ENCODE measurements around the gene IGF2. TPM values are rescaled to one million over a fixed set of nuclear protein-coding genes. Genes with fewer than 3 reads are reported as not detected.

The IGF2 gene
- total RNA-seq, 2 experiments from 2014 or later, result not detected

DNA sequence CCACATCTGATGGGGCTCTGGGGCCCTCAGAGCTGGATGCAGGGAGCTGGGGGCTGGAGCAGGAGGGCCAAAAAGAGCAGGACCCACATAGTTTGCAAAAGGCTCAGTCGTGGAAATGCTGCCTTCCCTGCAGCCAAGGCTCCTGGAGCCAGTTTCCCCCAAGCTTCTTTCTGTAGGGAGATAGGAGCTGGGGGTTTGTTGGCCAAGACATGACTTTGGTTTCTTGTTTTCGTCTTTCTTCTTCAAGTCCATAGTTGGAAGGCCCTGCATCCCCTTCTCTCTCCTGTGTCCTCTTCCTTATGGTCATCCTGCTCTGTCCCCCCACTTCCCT is 36.3 kb downstream of the IGF2 start:
- TF ChIP-seq CTCF (IDR thresholded peaks at IDR 0.05), result no peak
- no peaks in the 10 kb centered on the region for H3K36me3 ChIP-seq (ENCODE audit: insufficient read depth, low read length)
- no peak overlapping the region for H3K4me3 ChIP-seq (ENCODE audit: low read length)
- no peak overlapping the region for H3K27ac Mint-ChIP-seq
- H3K27ac ChIP-seq (ENCODE audit: low read depth in 1 of 2, low read length in 2 of 2), result no peak overlapping the region
- H3K4me1 Mint-ChIP-seq (ENCODE audit: low read depth), result no peaks in the 10 kb centered on the region
- no peak overlapping the region for H3K4me3 Mint-ChIP-seq
- H3K36me3 Mint-ChIP-seq (ENCODE audit: low read depth), result no peaks in the 10 kb centered on the region
- ChIA-PET POLR2A (no interaction called here), CTCF (no interaction called here)
- H3K27me3 ChIP-seq (ENCODE audit: control insufficient read depth in 1 of 2, insufficient read depth in 2 of 2, low read length in 2 of 2), result no peaks in the 10 kb centered on the region
- H3K9me3 Mint-ChIP-seq, result no peaks in the 10 kb centered on the region
- no peaks in the 10 kb centered on the region for H3K4me1 ChIP-seq (ENCODE audit: insufficient read depth, low read length)
- no peak for ATAC-seq (ENCODE audit: poor library complexity)
- no peak for DNase-seq
- intact Hi-C loops (cut with DNase I, micrococcal nuclease), result no loop called here
- no peaks in the 10 kb centered on the region for H3K27me3 Mint-ChIP-seq
- peaks cover 0 to under 1% of the 10 kb centered on the region in 2 experiments for H3K9me3 ChIP-seq (ENCODE audit: control insufficient read depth in 1 of 2, insufficient read depth in 1 of 2, low read length in 2 of 2)

GRCh38 chr11:2102132-2102882 is 36.9 kb downstream of the IGF2 start:
- H3K4me1 Mint-ChIP-seq (ENCODE audit: low read depth), result no peaks in the 10 kb centered on the region
- ATAC-seq (ENCODE audit: poor library complexity), result no peak
- H3K27ac ChIP-seq (ENCODE audit: low read depth in 1 of 2, low read length in 2 of 2), result no peak overlapping the region
- DNase-seq, result no peak
- no peaks in the 10 kb centered on the region for H3K9me3 Mint-ChIP-seq
- no peak overlapping the region for H3K4me3 ChIP-seq (ENCODE audit: low read length)
- intact Hi-C loops (cut with DNase I, micrococcal nuclease), result no loop called here
- no peak for TF ChIP-seq CTCF (IDR thresholded peaks at IDR 0.05)
- H3K4me1 ChIP-seq (ENCODE audit: insufficient read depth, low read length), result no peaks in the 10 kb centered on the region
- H3K36me3 Mint-ChIP-seq (ENCODE audit: low read depth), result no peaks in the 10 kb centered on the region
- H3K36me3 ChIP-seq (ENCODE audit: insufficient read depth, low read length), result no peaks in the 10 kb centered on the region
- ChIA-PET POLR2A (no interaction called here), CTCF (no interaction called here)
- H3K4me3 Mint-ChIP-seq, result no peak overlapping the region
- no peaks in the 10 kb centered on the region for H3K9me3 ChIP-seq (ENCODE audit: control insufficient read depth in 1 of 2, insufficient read depth in 1 of 2, low read length in 2 of 2)
- H3K27ac Mint-ChIP-seq, result no peak overlapping the region
- no peaks in the 10 kb centered on the region for H3K27me3 Mint-ChIP-seq
- H3K27me3 ChIP-seq (ENCODE audit: control insufficient read depth in 1 of 2, insufficient read depth in 2 of 2, low read length in 2 of 2), result no peaks in the 10 kb centered on the region

- H3K27me3 ChIP-seq (ENCODE audit: control insufficient read depth in 1 of 2, insufficient read depth in 2 of 2, low read length in 2 of 2), result no peaks in the 10 kb centered on the region
- H3K9me3 Mint-ChIP-seq, result no peaks in the 10 kb centered on the region
- H3K36me3 ChIP-seq (ENCODE audit: insufficient read depth, low read length), result no peaks in the 10 kb centered on the region
- DNase-seq (no peak), ATAC-seq (ENCODE audit: poor library complexity) (no peak)
- CTCF ChIA-PET, result no interaction called here
- intact Hi-C loops (cut with DNase I, micrococcal nuclease), result no loop called here
- H3K4me1 ChIP-seq (ENCODE audit: insufficient read depth, low read length), result no peaks in the 10 kb centered on the region
- H3K27me3 Mint-ChIP-seq, result no peaks in the 10 kb centered on the region
- H3K4me3 ChIP-seq (ENCODE audit: low read length), result no peak overlapping the region
- H3K4me3 Mint-ChIP-seq, result no peak overlapping the region
- no peak overlapping the region for H3K27ac Mint-ChIP-seq
- H3K4me1 Mint-ChIP-seq (ENCODE audit: low read depth), result no peaks in the 10 kb centered on the region
- H3K27ac ChIP-seq (ENCODE audit: low read depth in 1 of 2, low read length in 2 of 2), result no peak overlapping the region
- TF ChIP-seq CTCF (IDR thresholded peaks at IDR 0.05), result no peak
- H3K36me3 Mint-ChIP-seq (ENCODE audit: low read depth), result no peaks in the 10 kb centered on the region
- POLR2A ChIA-PET, result no interaction called here
- H3K9me3 ChIP-seq (ENCODE audit: control insufficient read depth in 1 of 2, insufficient read depth in 1 of 2, low read length in 2 of 2), result no peaks in the 10 kb centered on the region
Measured at GRCh38 chr11:2101171-2101675, 38.0 kb downstream of the IGF2 start.
